ENCODE results near the gene UBE2E1.
A peak's percentile ranks its signal among the peaks of the same experiment; 100 is the strongest.
"Not testable (repeated sequence)": the region's sequence is repeated elsewhere in the genome, so short reads cannot be mapped to it uniquely, and the experiment has no call there.

The UBE2E1 gene

DNA sequence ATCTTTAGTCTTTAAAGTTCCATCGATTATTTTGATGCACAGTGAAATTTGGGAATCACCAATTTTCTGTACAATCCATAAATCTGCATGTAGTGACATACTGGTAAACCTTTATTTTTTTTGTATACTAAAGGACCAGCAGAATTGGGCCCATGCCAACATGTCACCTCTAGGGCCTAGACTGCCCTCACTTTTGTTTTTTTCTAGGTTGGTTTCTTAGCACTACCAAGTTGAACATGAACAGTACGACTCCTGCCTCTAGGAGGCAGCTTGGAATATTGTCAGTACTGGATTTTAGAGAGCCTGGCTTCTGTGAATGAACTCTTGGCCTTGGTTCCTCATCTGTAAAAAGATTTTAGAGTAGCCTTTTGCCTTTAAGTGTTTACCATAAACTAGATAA lies 78.7 kb downstream of the UBE2E1 start:
- no peak for DNase-seq

DNA sequence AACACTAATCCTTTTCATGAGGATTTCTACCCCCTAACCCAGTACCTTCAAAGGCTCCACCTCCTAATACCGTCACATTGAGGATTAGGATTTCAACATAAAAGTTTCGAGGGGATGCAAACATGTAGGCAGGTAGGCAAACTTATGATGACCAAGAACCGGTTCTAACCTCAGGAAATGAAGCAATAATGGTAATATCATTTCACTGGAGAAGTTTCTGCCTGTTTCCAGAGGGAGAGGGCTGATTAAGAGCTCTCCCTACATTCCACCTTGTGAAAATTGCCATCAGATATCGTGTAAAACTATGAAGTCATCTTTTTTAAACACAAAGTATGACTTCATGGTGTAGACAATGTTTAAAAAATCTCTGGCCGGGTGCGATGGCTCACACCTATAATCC lies 79.5 kb downstream of the UBE2E1 start:
- DNase-seq: no peak

DNA sequence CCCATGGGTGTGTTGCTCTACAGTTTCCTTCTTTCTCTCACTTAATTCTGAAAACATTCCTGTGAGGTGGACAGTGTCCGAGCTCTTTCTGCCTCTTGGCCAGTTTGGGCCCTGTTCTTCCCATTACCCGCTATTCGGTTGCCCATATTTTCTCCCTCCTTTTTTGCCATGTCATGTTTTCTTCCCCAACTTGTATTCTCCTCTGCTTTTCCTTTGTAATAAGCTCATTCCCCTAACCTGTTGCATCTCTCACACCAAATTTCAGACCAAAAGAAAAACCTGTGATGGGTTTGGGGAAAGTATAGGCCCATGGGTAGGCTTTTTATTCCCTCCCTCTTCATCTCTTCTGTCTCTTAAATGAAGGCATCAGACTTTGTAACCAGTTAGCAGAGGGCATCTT lies 80.6 kb downstream of the UBE2E1 start:
- no peak for DNase-seq

DNA sequence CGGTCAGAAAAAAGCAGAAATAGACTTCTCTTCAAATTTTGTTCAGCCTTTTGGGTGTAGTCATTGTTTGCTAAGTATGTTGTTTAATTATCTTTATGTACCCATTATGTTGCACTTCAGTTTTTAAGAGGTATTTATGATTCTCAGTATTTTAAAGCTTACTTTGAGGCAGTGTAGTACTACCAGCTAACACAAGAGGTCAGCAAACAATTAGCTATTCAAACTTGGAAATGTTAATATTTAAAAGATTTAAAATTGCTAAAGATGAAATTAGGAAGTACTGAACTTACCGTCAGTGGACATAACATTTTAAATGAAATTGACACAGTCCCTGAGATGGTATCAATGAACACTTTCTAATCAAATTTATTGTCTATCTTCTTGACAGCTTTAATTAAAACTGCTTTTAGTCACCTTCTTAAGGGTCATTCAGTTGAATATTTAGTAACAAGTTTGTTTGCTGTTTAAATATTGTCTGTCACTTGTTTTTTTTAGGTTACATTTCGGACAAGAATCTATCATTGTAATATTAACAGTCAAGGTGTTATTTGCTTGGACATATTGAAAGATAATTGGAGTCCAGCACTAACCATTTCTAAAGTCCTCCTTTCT lies 83.0 kb downstream of the UBE2E1 start:
- peak in 1 of 2 experiments; percentile 20 for DNase-seq

DNA sequence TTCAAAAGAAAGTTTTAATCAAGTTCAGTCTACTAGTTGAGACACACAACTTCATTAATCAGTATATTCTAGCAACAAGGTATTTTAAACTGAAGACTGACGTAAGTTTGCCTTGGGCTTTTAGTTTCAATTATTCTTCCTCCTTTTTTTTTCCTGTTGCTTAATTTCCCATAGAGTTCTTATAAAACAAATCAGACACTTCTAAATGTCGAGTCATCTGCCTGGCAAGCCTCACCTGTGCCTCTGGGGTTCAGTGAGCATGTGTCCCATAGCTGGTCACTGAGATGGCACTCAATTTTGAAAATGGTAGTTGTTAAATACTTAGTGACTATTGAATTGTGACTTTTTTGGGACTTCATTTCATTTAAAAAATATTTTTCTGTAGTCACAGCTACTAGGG lies 83.6 kb downstream of the UBE2E1 start:
- DNase-seq: no peak

DNA sequence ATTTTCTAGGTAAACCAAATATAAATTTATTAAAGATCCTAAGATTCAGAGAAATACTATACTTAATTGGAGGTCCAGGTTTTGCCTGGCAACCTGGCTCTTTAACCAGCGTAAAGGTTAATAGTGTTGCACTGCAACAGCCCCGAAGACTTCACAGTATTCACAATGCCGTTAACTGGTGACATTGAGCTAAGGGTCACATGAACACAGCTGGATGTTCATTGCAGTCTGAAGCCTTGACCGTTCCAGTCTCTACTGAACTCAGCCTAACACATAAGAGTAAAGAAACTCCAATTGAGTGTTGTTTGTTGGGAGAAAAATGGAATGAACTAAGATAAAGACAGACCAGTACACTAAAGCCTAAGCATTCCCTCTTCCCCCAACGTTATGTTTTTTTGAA lies 84.2 kb downstream of the UBE2E1 start:
- DNase-seq: no peak

DNA sequence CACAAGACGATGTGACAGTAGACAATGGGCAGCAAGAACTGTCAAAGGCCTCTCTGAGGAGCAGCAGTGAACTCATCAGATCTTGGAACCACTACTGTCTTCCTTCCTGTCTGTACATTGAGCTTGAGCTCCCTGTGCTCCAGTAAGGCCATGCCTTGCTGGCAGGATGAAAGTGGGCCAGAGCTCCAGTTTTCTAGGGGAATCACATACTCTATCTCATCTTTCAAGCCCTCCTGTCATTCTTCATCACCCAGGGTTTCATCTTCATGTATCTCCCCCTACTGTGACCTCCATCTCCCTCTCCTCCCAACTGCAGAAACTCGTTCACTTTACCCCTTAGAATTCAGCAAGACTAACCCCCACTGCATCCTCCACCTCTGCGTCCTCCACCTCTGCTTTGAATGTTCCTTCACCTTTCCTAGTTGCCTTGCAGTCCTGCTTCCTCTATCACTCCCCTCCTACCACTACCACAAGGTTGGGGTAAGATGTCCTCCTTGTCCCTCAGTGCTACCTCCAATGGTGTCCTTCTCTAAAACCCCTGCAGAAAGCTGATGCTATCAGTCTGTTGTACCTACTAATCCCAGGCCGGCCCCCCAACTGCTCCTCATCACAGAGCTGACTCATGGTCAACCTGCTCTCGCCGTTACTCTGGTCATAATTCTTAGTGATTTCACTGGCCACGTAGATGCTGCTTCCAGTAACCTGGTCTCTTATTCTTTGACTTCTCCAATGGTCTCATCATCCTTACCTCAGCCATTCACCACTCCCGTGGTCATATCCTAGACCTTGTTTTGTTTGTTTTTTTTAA lies 88.7 kb downstream of the UBE2E1 start:
- no peak for DNase-seq

DNA sequence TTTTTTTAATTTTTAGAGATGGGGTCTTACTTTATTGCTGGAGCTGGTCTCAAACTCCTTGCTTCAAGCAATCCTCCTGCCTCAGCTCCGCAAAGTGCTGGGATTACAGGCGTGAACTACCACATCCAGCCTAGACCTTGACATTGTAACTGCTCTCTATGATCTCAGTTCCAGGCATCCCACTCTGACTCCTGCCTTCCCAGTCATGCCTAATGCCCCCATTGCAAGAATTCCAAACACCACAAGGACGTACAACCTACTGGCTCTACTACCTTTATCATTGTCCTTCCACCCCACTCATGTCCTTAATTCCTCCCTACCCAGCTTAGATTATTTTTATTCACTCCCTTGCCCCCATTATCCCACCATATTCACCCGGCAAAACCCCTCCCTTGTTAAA lies 89.4 kb downstream of the UBE2E1 start:
- no peak for DNase-seq

DNA sequence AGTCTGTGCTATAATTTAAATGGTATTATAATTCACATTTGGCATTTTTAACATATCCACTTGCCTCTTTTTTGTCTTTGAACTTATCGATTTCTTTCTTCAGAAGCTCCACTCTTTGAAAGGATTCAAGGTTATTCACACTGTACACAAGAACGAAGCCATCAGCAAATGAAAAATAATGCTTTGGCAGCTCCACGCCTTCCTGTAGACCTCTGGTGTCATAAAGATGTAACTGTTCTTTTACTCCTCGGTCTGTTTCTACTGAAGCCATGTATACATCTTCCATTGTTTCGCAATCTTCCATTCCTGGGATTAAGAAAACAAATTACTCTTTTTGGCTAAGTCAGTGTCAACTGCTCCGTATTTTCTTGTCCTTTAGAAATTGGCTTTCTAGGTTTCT lies 95.0 kb downstream of the UBE2E1 start:
- no peak for DNase-seq

DNA sequence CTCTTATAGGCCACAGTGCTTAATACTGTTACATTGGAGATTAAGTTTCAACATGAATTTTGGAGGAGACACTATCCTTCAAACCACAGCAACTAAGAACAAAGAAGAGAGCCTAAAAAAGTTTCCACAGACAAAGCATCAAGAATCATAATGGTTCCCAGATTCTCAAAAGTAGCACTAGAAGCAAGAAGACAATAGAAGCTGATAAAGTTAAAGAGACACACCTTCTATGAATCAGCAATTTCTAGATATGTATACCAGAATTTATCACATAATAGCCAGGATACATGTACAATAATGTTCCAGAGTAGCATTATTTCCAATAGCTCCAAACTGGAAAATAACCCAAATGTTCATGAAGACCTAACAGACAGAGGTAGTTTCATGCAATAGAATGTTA lies 98.8 kb downstream of the UBE2E1 start:
- no peak for DNase-seq

DNA sequence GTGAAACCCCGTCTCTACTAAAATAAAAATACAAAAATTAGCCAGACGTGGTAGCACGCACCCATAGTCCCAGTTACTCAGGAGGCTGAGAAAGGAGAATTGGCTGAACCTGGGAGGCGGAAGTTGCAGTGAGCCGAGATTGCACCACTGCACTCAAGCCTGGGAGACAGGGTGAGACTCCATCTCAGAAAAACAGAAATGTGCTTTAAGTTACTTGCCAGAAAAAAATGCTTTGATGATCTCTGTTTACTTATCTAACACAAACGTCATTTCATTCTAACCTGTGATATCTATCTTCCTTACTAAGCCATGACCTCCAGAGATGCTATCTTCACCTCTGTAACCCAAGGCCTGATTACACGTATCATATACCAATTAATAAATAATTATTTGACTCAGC lies 103.6 kb downstream of the UBE2E1 start:
- no peak for DNase-seq

DNA sequence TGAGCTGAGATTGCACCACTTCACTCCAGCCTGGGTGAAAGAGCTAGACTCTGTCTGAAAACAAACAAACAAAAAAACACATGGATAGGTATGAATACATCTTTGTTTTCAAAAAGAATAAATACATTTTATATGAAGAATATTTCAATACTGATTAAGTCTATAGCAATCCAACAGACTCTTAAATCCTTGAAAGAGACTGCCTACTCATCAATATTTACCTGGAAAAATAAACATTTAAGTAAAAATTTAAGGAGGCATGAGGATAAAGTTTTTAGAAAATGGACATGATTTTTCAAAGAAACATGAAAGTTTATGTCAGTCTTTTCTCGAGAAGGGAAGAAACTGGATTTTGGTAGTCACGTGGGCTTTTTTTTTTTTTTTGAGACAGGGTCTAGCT lies 105.6 kb downstream of the UBE2E1 start:
- no peak for DNase-seq

DNA sequence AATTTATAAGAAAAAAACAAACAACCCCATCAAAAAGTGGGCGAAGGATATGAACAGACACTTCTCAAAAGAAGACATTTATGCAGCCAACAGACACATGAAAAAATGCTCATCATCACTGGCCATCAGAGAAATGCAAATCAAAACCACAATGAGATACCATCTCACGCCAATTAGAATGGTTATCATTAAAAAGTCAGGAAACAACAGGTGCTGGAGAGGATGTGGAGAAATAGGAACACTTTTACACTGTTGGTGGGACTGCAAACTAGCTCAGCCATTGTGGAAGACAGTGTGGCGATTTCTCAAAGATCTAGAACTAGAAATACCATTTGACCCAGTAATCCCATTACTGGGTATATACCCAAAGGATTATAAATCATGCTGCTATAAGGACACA lies 106.6 kb downstream of the UBE2E1 start:
- not testable (repeated sequence) for DNase-seq

DNA sequence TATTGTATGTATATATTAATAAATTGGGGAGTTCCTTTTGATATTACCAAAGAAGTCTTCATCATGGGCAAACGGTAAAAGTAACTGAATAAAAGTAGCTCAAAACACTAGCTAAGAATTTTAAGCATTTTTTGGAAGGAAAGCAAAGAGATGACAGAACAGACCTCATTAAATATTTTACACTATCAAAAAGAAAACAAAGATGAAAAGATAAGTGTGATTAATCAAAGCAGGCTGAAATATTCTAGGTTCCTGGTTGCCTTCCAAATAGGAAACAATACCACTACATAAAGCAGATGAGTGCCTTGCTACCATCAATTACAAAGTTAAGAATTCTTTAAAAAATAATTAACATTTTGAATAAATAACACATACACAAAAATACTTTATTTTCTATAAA lies 107.4 kb downstream of the UBE2E1 start:
- no peak for DNase-seq

DNA sequence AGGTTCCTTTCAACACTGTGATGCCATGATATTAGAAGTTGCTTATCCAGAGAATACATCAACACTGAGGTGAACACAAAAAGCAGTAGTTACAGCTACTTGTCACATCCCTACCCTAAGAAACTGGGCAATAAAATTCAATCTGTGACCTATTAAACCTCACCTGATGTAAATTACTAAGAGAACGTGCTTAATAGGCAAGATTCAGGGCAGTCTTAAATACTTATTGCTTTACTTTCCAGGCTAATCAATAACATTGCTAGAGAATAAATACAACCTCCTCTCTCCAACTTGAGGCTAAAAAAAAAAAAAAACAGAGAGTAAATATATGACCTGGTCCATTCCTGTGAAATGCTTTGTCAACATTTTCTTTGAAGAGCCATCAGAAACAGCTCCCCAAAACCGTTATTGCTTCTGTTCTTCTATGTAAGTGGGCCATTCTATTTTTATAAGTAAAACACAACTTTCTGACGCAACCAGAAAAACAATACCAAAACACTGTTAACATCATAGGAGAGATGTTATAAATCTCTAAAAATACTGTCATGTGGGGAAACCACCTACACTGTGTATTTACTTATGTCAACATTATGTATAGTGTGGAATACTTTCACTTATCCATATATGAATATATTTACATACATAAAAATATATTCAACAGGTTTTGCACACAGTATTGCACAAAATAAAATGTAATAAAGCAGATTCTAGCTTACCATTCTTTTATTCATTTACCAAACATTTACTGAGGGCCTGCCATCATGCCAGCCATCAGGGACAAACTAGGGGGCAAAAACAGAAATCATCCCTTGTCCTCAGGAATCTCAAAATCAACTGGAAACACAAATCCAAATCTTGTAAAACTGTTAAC lies 108.4 kb downstream of the UBE2E1 start:
- DNase-seq: no peak

DNA sequence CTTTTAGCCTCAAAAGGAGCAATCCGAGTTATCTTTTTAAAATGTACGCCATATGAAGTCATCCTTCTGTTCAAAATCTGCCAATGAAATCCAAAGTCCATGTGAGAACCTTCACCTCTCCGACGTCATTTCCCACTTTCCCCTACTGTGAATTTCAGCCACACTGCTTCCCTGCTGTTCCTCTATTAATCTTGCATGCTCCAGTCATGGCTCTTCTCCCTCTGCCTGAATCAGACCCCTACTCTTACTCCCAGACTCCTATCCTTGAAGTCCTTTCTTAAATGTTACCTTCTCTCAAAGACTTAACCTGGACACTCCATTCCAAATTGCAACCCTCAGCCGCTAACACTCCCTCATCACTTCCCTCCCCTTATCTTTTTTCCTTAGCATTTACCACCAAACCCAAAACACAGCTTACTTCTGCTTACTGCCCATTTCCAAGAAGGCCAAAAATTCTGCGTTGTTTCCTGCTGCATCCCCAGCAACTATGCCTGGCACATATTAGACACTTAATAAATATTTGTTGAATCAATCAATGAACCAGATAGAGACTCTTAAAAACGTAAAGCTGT lies 109.9 kb downstream of the UBE2E1 start:
- DNase-seq: peak in 1 of 2 experiments; percentile 46

DNA sequence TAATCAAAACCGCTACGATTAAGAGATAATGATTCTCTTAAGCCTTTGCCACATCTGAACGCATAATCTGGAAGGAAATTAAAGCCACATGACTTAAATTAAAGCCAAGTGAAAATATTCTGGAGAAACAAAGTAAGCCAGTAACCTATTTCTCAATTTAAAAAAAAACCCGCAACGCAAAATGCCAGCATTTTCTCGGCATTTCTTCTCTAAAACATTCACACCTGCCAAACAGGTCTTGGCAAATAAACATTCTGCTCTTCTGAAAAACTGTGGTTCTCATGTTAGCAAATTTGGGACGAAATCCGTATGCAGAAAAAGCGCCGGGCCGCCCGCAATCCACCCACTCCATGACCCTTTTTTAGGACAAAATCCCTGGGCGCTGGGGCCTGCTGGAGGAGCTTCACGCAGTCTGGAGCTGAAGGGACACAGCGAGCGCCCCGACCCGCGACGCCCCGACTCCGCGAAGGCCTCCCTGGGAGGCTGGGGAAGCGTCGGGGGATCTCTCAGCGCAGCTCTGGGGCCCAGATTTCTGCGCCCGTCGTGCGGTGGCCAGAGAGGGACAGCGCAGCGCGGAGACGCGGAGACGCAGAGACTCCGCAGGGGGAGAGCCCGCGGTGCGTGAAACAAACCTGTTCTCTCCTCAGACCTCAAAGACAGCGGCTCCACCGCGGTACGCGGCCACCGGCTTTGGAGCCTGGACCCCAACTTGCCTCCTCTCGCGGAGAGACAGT lies 110.6 kb downstream of the UBE2E1 start:
- peak in 1 of 2 experiments; percentile 45 for DNase-seq

DNA sequence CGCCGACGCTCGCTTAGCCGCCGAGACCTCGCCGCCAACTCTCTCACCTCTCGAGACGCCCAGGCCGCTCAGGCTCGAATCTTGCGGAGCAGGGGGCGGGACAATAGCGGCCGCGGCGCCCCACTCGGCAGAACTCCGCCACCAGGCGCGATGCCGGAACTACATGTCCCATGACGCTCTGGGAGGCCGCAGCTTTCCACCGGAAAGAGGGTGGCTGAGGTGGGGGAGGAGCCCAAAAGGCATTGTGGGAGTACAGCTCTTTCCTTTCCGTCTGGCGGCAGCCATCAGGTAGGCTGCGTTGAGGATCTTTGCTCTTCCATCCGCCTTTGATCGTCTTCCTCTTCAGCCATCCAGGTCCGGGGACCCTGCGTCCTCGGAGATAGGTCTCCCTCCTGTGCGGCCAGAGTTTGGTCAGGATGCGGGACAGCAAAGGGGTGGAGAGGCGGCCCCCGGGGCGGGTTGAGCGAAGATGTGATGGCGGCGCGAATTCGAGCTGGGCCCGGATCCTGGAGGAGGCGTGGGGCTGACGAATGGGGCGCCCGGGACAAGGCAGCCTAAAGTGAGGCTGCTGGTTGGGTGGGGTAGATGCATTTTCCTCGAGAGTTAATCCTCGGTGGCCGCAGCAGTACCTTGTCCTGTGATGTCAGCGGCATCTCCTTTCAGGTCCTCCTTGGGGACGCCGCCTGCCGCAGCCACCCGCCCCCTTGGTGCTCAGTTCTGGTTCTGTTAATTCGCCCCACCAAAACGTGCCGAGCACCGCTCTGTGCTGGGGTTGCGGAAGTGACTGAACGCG lies 111.3 kb downstream of the UBE2E1 start, which contains the start of the genes NKIRAS1 and RPL15:
NKIRAS1 (minus strand) TSS at position 105 of the 793 bp plus-strand sequence. CDS start 6,086 bp downstream, outside the sequence.
RPL15 (plus strand) TSS at position 247 of the 793 bp plus-strand sequence. CDS start 728 bp downstream, outside the sequence.
- peak; percentile 89 to 96 for DNase-seq

DNA sequence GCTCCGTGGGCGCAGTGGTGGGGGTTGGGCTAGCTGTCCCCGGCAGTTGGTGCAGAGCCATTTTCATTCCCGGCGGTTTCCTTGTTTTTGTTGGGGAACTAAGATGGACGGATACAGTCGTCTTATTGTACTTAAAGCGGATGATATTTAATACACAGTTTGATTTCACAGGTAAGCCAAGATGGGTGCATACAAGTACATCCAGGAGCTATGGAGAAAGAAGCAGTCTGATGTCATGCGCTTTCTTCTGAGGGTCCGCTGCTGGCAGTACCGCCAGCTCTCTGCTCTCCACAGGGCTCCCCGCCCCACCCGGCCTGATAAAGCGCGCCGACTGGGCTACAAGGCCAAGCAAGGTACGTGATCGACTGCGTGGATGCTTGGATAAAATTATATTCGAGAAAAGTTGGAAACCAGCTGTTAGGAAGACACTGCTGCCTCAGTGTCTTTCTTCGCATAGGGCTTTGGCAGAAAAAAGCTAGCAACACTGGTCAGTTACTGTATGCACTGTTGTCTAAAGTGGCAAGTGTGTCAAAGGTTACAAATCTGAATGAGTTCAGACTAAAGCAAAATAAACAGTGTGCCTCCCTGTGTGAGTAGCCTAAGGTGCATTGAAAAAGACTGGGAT lies 112.0 kb downstream of the UBE2E1 start:
- DNase-seq: peak in 1 of 2 experiments; percentile 42

DNA sequence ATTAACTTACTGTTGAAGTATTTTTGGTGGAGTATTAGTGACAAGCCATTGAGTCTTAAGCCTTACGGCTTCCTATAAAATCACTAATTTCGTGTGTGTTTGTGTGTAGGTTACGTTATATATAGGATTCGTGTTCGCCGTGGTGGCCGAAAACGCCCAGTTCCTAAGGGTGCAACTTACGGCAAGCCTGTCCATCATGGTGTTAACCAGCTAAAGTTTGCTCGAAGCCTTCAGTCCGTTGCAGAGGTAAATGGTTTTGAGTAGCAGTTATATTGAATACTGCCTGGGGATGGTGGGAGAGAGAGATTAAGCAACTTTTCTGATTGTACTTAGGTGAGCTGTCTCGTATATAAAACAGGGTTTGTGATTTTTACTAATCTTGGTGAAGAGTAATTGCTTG lies 112.6 kb downstream of the UBE2E1 start:
- not testable (repeated sequence) for DNase-seq

DNA sequence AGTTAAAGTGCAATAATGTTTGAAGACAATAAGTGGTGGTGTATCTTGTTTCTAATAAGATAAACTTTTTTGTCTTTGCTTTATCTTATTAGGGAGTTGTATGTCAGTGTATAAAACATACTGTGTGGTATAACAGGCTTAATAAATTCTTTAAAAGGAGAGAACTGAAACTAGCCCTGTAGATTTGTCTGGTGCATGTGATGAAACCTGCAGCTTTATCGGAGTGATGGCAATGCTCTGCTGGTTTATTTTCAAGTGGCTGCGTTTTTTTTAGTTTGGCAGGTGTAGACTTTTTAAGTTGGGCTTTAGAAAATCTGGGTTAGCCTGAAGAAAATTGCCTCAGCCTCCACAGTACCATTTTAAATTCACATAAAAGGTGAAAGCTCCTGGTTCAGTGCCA lies 113.9 kb downstream of the UBE2E1 start:
- no peak for DNase-seq

Data from NCI-H524 (cell line).